GM12874 (cell line): ENCODE measurements around the gene ADCY5.
A peak's percentile ranks its signal among the peaks of the same experiment; 100 is the strongest.

Experiments used
- CTCF ChIP-seq: IDR thresholded peaks from 2 replicates; pipeline ENCODE4 v1.5.1; 2011; ENCODE audit warnings: low read depth, mild to moderate bottlenecking, control low read depth, low read length, moderate library complexity; ENCODE audit not compliant: insufficient read depth

The ADCY5 gene

GRCh38 chr3:123370819-123371218 lies 78.1 kb downstream of the ADCY5 start:
- no peak for TF ChIP-seq CTCF

- no peak for TF ChIP-seq CTCF
These were observed 79.8 kb downstream of the ADCY5 start for GRCh38 chr3:123369085-123369484.

DNA sequence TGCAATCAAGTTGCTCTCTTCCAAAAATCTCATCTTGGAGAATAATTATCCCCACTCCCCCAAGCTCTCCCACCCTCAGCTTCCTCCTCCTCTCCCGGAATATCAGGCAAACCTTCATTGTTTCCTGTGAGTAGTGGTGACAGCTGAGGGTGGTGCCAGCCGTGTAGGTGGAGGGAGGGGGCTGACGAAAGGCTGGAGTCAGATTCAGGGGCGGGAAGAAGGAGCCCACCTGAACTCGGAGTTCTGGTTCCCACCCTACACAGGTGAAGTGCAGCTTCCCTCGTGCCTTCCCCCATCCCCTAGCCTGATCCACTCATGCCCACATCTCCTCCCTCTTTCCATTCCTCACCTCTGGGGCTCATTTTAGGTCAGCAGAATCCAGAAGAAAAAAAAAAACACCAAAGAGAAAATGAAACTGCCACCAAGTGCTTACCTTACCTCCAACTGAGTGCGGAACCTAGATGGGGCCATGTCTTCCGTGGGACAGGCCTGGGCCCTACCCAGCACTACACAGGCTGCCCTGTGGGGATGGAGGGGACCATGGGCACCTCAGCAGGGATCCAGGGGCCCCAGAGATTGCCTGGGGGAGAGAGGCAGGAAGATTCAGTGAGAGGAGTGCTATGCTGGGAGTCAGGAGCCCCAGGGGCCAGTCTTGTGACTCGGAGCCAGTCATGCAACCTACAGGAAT lies 81.3 kb downstream of the ADCY5 start:
- no peak for TF ChIP-seq CTCF

GRCh38 chr3:123365450-123366143 lies 83.3 kb downstream of the ADCY5 start:
- no peak; the same call in 1 of the 2 replicates for TF ChIP-seq CTCF

DNA sequence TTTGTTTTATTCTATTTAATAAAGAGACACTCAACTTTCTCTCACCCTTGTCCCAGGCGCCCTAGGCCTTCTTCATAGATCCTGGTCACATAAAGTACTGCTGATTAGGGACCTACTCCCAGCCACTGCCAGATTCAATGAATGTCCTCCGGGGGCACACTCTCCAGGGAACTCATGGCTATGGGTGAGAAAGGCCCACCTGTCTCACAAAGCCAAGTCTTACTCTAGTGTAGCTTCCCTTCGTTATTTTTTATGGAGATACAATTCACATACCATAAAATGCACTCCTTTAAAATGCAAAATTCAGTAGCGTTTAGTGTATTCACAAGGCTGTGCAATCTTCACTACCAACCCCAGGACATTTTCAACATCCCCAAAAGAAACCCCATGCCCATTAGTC lies 87.8 kb downstream of the ADCY5 start:
- TF ChIP-seq CTCF: 0 out of 2 replicates have a peak, but pooled peaks have one; percentile 4

DNA sequence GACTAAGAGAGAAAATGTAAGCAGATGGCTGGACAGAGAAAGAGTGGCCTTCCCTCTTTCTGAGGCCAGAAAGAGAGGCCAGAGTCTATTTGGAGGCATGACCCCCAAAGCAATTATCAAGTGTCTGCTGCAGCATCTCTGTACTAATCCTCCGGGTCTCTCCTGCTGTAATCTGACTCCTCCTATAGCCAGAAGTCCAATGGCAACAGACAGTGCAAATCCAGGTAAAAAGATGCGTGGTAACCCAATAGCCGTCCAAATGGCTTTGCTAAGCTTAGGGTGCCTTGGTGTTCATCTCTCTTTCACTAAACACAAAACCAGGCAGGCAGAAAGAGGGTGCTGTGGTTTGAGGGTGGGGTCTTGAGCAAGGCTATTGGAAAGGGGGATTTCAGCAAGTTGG lies 91.6 kb downstream of the ADCY5 start:
- no peak for TF ChIP-seq CTCF

DNA sequence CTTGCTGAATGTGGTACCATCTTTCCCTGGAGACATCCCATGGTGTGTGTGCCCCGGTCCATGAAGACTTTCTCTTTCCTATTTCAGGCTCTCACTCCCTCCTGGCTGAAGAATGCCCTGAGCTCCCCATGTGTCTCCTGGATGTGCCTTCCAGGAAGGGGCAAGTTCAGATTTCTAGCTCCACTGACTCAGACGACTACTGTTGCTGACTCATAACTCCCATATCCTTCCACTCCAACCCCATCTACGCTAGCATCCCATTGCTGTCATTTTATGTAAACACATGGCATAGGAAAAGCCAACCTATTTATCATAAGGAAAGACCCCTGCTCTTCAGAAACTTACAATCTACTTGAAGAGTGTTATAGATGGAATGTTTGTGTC lies 95.0 kb downstream of the ADCY5 start:
- no peak for TF ChIP-seq CTCF
